Measurements from ENCODE around the gene NADK. TPM values are rescaled to one million over a fixed set of nuclear protein-coding genes. Genes with fewer than 3 reads are reported as not detected.

NADK gene
- total and polyA plus RNA-seq, 12 donors, result 66.2 to 195 (median 153) TPM

- no peak for TF ChIP-seq POLR2A (IDR thresholded peaks at IDR 0.05)
- TF ChIP-seq CTCF (IDR thresholded peaks at IDR 0.05), result no peak
- intact Hi-C loops (cut with DNase I), result loop anchor here in 1 of 2 donors (5.0 kb wide), 1 partner anchor 146 kb away; no protein-coding TSS in a partner anchor
- Histone ChIP-seq H3K9me3 (replicated peaks in 1 of 3) (no peaks in the 10 kb centered on the region), H3K27me3 (no peaks in the 10 kb centered on the region), H3K27ac (no peak overlapping the region), H3K4me3 (no peak overlapping the region), H3K4me1 (replicated peaks in 1 of 2) (peaks cover 29 to 33% of the 10 kb centered on the region in 2 donors), H3K36me3 (replicated peaks in 1 of 2) (peaks cover 0 to 65% of the 10 kb centered on the region in 2 donors)
- peak in 2 of 7 donors; percentile 14 to 24 for DNase-seq
- 90 to 97% (median 96%) methylated on average over 16 to 23 of the region's 23 CpGs for WGBS, 4 donors
Measured at GRCh38 chr1:1761504-1762376, 16.5 kb downstream of the NADK start.

GRCh38 chr1:1760715-1761114 is 17.6 kb downstream of the NADK start:
- Histone ChIP-seq H3K36me3 (replicated peaks in 1 of 2) (peaks cover 0 to 75% of the 10 kb centered on the region in 2 donors), H3K4me3 (no peak overlapping the region), H3K27ac (no peak overlapping the region), H3K27me3 (no peaks in the 10 kb centered on the region), H3K4me1 (replicated peaks in 1 of 2) (peaks cover 29 to 33% of the 10 kb centered on the region in 2 donors), H3K9me3 (replicated peaks in 1 of 3) (no peaks in the 10 kb centered on the region)
- DNase-seq, result peak in 2 of 7 donors; percentile 11 to 14
- 93 to 96% (median 94%) methylated on average over 10 of the region's 10 CpGs for WGBS, 4 donors
- intact Hi-C loops (cut with DNase I), result loop anchor here in 1 of 2 donors (5.0 kb wide), 1 partner anchor 147 kb away; no protein-coding TSS in a partner anchor
- TF ChIP-seq POLR2A (IDR thresholded peaks at IDR 0.05), result no peak
- no peak for TF ChIP-seq CTCF (IDR thresholded peaks at IDR 0.05)

- no peak for TF ChIP-seq CTCF (IDR thresholded peaks at IDR 0.05)
- no peak for TF ChIP-seq POLR2A (IDR thresholded peaks at IDR 0.05)
- peaks cover 0 to 79% of the 10 kb centered on the region in 2 donors for H3K36me3 ChIP-seq (replicated peaks in 1 of 2)
- intact Hi-C loops (cut with DNase I), result loop anchor here in 1 of 2 donors (5.0 kb wide), 1 partner anchor 147 kb away; no protein-coding TSS in a partner anchor
- WGBS, 4 donors, result 86 to 96% (median 92%) methylated on average over 8 to 20 of the region's 20 CpGs
- no peak overlapping the region for H3K27ac ChIP-seq
- H3K27me3 ChIP-seq, result no peaks in the 10 kb centered on the region
- H3K4me1 ChIP-seq (replicated peaks in 1 of 2), result peaks cover 29 to 33% of the 10 kb centered on the region in 2 donors
- no peaks in the 10 kb centered on the region for H3K9me3 ChIP-seq (replicated peaks in 1 of 3)
- peak in 2 of 7 donors; percentile 19 to 32 for DNase-seq
- H3K4me3 ChIP-seq, result no peak overlapping the region
Measured at GRCh38 chr1:1760345-1760650, 18.0 kb downstream of the NADK start.

GRCh38 chr1:1759456-1760344 is 18.6 kb downstream of the NADK start:
- Histone ChIP-seq H3K27ac (peak overlapping the region; percentile 71 to 89 (median 78)), H3K4me1 (replicated peaks in 1 of 2) (peaks cover 28% of the 10 kb centered on the region in 2 donors), H3K4me3 (no peak overlapping the region), H3K36me3 (replicated peaks in 1 of 2) (peaks cover 0 to 81% of the 10 kb centered on the region in 2 donors), H3K27me3 (no peaks in the 10 kb centered on the region), H3K9me3 (replicated peaks in 1 of 3) (no peaks in the 10 kb centered on the region)
- intact Hi-C loops (cut with DNase I), result loop anchor here in 1 of 2 donors (5.0 kb wide), 1 partner anchor 148 kb away; no protein-coding TSS in a partner anchor
- TF ChIP-seq CTCF (IDR thresholded peaks at IDR 0.05) (no peak), POLR2A (IDR thresholded peaks at IDR 0.05) (no peak)
- DNase-seq, result peak in 3 of 7 donors; percentile 28 to 39 (median 28)
- 85 to 91% (median 88%) methylated on average over 23 to 37 of the region's 37 CpGs for WGBS, 4 donors

All from adrenal gland (tissue), 12 donors.